Endothelial cell of umbilical vein (primary cell): Measurements from ENCODE around the gene MACF1.

Experiments used
- EZH2 ChIP-seq: IDR thresholded peaks from 2 replicates; pipeline ENCODE4 v1.6.1; 2012; ENCODE audit warnings: borderline replicate concordance, low read depth, mild to moderate bottlenecking, moderate library complexity, low read length, inconsistent platforms; ENCODE audit not compliant: severe bottlenecking
- FOS ChIP-seq: IDR thresholded peaks from 2 replicates; pipeline ENCODE4 v1.6.1; 2011; ENCODE audit warnings: mild to moderate bottlenecking, low read length, moderate library complexity, borderline replicate concordance; ENCODE audit not compliant: insufficient read depth
- GATA2 ChIP-seq: IDR thresholded peaks from 2 replicates; pipeline ENCODE4 v1.7.0; 2011; ENCODE audit warnings: low read depth, mild to moderate bottlenecking, moderate library complexity, mixed read lengths, low read length; ENCODE audit not compliant: insufficient read length, insufficient read depth
- JUN ChIP-seq: IDR thresholded peaks from 2 replicates; pipeline ENCODE4 v1.6.1; 2011; ENCODE audit warnings: borderline replicate concordance, low read depth; ENCODE audit not compliant: insufficient read length, insufficient read depth
- MYC ChIP-seq: IDR thresholded peaks from one replicate; pipeline ENCODE4 v1.6.1; 2011; ENCODE audit warnings: mild to moderate bottlenecking, low read depth, low read length
- POLR2A ChIP-seq: IDR thresholded peaks from 2 replicates; pipeline ENCODE4 v1.6.1; 2012; ENCODE audit warnings: low read depth, mild to moderate bottlenecking, control low read depth, low read length
- POLR2AphosphoS5 ChIP-seq: IDR thresholded peaks from 2 replicates; pipeline ENCODE4 v1.6.1; 2012; ENCODE audit warnings: low read depth, mild to moderate bottlenecking, control low read depth, low read length, moderate library complexity; ENCODE audit not compliant: insufficient read depth
- TF ChIP-seq, protein P1 (sequence below), 2 donors: IDR thresholded peaks; 1 replicate in 1 of 2; 2 replicates in 1 of 2; pipeline ENCODE4 v1.5.1; 2011; ENCODE audit warnings: low read length in 2 of 2, mild to moderate bottlenecking in 2 of 2, moderate library complexity in 2 of 2, control low read depth in 1 of 2, inconsistent platforms in 1 of 2, low read depth in 1 of 2; ENCODE audit not compliant: insufficient read depth in 1 of 2; ENCODE audit errors: extremely low read depth in 1 of 2
- TF ChIP-seq, protein P2 (sequence below): IDR thresholded peaks from 2 replicates; pipeline ENCODE4 v1.6.1; 2011; ENCODE audit not compliant: insufficient read depth, insufficient read length

DNA sequence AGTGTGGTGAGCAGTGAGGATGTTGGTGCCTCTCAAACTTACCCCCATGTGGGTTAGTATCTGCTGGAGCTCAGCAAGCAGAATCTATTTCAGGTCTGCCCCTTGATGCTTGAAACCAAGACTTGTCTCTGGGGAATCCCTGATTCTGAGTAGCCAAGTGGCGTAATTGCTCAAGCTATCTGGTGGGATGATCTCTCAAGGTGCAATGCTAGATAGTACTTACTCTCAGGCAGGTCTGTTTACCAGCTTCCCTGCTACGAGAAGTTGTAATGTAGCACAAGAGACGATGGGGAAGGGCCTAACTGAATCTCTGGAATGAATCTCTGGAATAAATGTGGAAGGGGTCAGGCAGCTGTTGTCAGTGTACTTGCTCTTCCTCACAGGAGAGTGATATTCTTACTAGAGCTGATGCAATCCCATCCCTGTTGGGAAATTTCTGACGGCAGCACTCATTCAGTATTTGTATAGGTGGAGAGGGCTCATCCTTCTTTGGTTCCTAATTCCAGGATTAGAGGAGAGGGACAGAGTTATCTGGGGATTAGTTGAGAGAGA is 65.4 kb downstream of the MACF1 start:
- TF ChIP-seq, protein P1, sequence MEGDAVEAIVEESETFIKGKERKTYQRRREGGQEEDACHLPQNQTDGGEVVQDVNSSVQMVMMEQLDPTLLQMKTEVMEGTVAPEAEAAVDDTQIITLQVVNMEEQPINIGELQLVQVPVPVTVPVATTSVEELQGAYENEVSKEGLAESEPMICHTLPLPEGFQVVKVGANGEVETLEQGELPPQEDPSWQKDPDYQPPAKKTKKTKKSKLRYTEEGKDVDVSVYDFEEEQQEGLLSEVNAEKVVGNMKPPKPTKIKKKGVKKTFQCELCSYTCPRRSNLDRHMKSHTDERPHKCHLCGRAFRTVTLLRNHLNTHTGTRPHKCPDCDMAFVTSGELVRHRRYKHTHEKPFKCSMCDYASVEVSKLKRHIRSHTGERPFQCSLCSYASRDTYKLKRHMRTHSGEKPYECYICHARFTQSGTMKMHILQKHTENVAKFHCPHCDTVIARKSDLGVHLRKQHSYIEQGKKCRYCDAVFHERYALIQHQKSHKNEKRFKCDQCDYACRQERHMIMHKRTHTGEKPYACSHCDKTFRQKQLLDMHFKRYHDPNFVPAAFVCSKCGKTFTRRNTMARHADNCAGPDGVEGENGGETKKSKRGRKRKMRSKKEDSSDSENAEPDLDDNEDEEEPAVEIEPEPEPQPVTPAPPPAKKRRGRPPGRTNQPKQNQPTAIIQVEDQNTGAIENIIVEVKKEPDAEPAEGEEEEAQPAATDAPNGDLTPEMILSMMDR (IDR thresholded peaks at IDR 0.05; ENCODE audit: extremely low read depth in 1 of 2, insufficient read depth in 1 of 2, low read depth in 1 of 2, low read length in 2 of 2) = no peak
- TF ChIP-seq POLR2AphosphoS5 = no peak
- no peak for TF ChIP-seq EZH2
- TF ChIP-seq, protein P2, sequence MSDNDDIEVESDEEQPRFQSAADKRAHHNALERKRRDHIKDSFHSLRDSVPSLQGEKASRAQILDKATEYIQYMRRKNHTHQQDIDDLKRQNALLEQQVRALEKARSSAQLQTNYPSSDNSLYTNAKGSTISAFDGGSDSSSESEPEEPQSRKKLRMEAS = no peak
- TF ChIP-seq GATA2 = no peak
- no peak for TF ChIP-seq POLR2A
- no peak for TF ChIP-seq FOS
- no peak for TF ChIP-seq JUN
- no peak for TF ChIP-seq MYC
